Keratinocyte (primary cell): Measurements from ENCODE around the gene DPY19L2. TPM values are rescaled to one million over a fixed set of nuclear protein-coding genes. Genes with fewer than 3 reads are reported as not detected.
"Not testable (repeated sequence)": the region's sequence is repeated elsewhere in the genome, so short reads cannot be mapped to it uniquely, and the experiment has no call there.

ENCODE experiments used
- DNase-seq: peaks from one replicate; pipeline ENCODE4 v3.0.0-alpha.2; 2011; ENCODE audit warnings: low read depth, missing footprints, low spot score
- FAIRE-seq: peaks from 2 replicates; lab custom pipeline; 2011; peaks lifted over from hg19 to GRCh38; lab: Jason Lieb, UNC
- H2AFZ ChIP-seq: 2 replicates; pipeline ENCODE4 v1.6.0; 2012; ENCODE audit warnings: low read length, control low read depth, inconsistent platforms; ENCODE audit not compliant: control insufficient read depth
- H3K27ac ChIP-seq: 2 replicates; pipeline ENCODE4 v1.5.1; 2011; ENCODE audit warnings: low read length; ENCODE audit not compliant: control insufficient read depth, insufficient read depth
- H3K27me3 ChIP-seq: 3 replicates; pipeline ENCODE4 v1.6.0; 2011; ENCODE audit warnings: low read length; ENCODE audit not compliant: control insufficient read depth, insufficient read depth; ENCODE audit errors: extremely low read depth
- H3K36me3 ChIP-seq, 2 experiments: 2 replicates in 1 of 2; 3 replicates in 1 of 2; pipeline ENCODE4 v1.5.1; 2011; ENCODE audit warnings: low read length in 2 of 2, mild to moderate bottlenecking in 1 of 2; ENCODE audit not compliant: control insufficient read depth in 2 of 2, insufficient read depth in 2 of 2; ENCODE audit errors: extremely low read depth in 1 of 2
- H3K4me1 ChIP-seq: 3 replicates; pipeline ENCODE4 v1.5.1; 2011; ENCODE audit warnings: low read length; ENCODE audit not compliant: control insufficient read depth, insufficient read depth; ENCODE audit errors: extremely low read depth
- H3K4me2 ChIP-seq: 3 replicates; pipeline ENCODE4 v1.6.0; 2011; ENCODE audit warnings: low read depth, low read length; ENCODE audit not compliant: control insufficient read depth, insufficient read depth; ENCODE audit errors: extremely low read depth
- H3K4me3 ChIP-seq, 3 experiments: fragments of 200-600 bp in 1 of 3; sonication (generic) in 1 of 3; 2 replicates in 2 of 3; 3 replicates in 1 of 3; pipeline ENCODE4 v1.5.1; 2011 to 2016; ENCODE audit warnings: low read length in 3 of 3, mild to moderate bottlenecking in 3 of 3, control low read depth in 2 of 3, inconsistent platforms in 1 of 3, low read depth in 1 of 3, mixed read lengths in 1 of 3, mixed run types in 1 of 3, moderate library complexity in 1 of 3; ENCODE audit not compliant: control insufficient read depth in 2 of 3, insufficient read depth in 2 of 3; ENCODE audit errors: extremely low read depth in 1 of 3
- H3K79me2 ChIP-seq: 2 replicates; pipeline ENCODE4 v1.6.0; 2012; ENCODE audit warnings: low read length; ENCODE audit not compliant: control insufficient read depth, insufficient read depth
- H3K9ac ChIP-seq: 3 replicates; pipeline ENCODE4 v1.6.0; 2011; ENCODE audit warnings: low read length; ENCODE audit not compliant: control insufficient read depth, insufficient read depth; ENCODE audit errors: extremely low read depth
- H3K9me1 ChIP-seq: 3 replicates; pipeline ENCODE4 v1.6.0; 2011; ENCODE audit warnings: low read length; ENCODE audit not compliant: control insufficient read depth, insufficient read depth; ENCODE audit errors: extremely low read depth
- H3K9me3 ChIP-seq: 2 replicates; pipeline ENCODE4 v1.5.1; 2012; ENCODE audit warnings: low read depth, low read length; ENCODE audit not compliant: control insufficient read depth
- H4K20me1 ChIP-seq: 3 replicates; pipeline ENCODE4 v1.6.0; 2011; ENCODE audit warnings: low read length; ENCODE audit not compliant: control insufficient read depth, insufficient read depth; ENCODE audit errors: extremely low read depth
- dilution Hi-C: fragments of 300-500 bp; cut with MboI; formaldehyde crosslinking; loops from one replicate; pipeline ENCODE4 v1.7.0; 2020; ENCODE audit warnings: low sequenced_read_pairs; ENCODE audit not compliant: extremely low pct_ligation_motif_present
- polyA plus RNA-seq, 5 experiments: library from polyadenylated mRNA; depleted of rRNA in 3 of 5; stranded (reverse) in 3 of 5; stranded (forward) in 1 of 5; unstranded in 1 of 5; fragments of >200 nt; gene quantifications; 1 replicate in 1 of 5; 2 replicates in 3 of 5; 3 replicates in 1 of 5; pipeline versions ENCODE4 v1.2.1 to v1.2.3, GENCODE V29; 2011 to 2012; ENCODE audit warnings: missing spikeins in 2 of 5, low read depth in 1 of 5, low replicate concordance in 1 of 5
- TF ChIP-seq, protein P1 (sequence below), 3 experiments: IDR thresholded peaks in 1 of 3; conservative IDR thresholded peaks in 1 of 3; optimal IDR thresholded peaks in 1 of 3; 2 replicates in 2 of 3; 3 replicates in 1 of 3; pipeline versions ENCODE3 to v1.5.1; 2011; ENCODE audit warnings: low read length in 3 of 3, mild to moderate bottlenecking in 3 of 3, moderate library complexity in 2 of 3, control low read depth in 1 of 3, inconsistent platforms in 1 of 3; ENCODE audit not compliant: insufficient read depth in 2 of 3; ENCODE audit errors: extremely low read depth in 1 of 3

Gene DPY19L2
- polyA plus RNA-seq, 1 donor (not counting 4 experiments of a cell fraction or from before 2014, with no cell fraction given) = 3.3 TPM

DNA sequence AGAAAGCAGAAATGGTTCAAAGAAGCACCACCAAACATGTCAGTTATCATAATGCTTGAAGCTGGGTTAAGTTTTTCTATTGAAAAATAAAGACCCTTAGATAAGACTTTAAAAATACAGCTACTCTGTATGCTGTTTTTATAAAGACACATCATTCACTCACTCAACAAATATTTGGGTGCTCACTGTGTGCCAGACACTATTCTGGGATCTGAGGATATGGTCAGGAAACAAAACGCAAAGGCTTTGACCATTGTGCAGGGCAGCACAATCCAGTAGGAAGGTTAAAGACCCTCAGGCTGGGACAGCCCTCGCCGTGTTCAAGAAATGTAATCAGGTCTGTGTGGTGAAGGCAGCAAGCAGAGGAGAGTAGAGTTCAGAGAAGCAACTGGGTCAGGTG, 38.0 kb upstream of the DPY19L2 start:
- Histone ChIP-seq H4K20me1 (no peaks in the 10 kb centered on the region), H3K36me3 (no peaks in the 10 kb centered on the region), H3K4me2 (no peak overlapping the region), H3K27ac (no peak overlapping the region), H3K9ac (no peak overlapping the region), H3K79me2 (no peaks in the 10 kb centered on the region), H3K9me3 (no peaks in the 10 kb centered on the region), H3K27me3 (no peaks in the 10 kb centered on the region), H2AFZ (no peak overlapping the region), H3K4me3 (no peak overlapping the region), H3K4me1 (no peaks in the 10 kb centered on the region), H3K9me1 (no peaks in the 10 kb centered on the region)
- dilution Hi-C loops = no loop called here
- FAIRE-seq (no peak), DNase-seq (no peak)
- TF ChIP-seq, protein P1, sequence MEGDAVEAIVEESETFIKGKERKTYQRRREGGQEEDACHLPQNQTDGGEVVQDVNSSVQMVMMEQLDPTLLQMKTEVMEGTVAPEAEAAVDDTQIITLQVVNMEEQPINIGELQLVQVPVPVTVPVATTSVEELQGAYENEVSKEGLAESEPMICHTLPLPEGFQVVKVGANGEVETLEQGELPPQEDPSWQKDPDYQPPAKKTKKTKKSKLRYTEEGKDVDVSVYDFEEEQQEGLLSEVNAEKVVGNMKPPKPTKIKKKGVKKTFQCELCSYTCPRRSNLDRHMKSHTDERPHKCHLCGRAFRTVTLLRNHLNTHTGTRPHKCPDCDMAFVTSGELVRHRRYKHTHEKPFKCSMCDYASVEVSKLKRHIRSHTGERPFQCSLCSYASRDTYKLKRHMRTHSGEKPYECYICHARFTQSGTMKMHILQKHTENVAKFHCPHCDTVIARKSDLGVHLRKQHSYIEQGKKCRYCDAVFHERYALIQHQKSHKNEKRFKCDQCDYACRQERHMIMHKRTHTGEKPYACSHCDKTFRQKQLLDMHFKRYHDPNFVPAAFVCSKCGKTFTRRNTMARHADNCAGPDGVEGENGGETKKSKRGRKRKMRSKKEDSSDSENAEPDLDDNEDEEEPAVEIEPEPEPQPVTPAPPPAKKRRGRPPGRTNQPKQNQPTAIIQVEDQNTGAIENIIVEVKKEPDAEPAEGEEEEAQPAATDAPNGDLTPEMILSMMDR (optimal IDR thresholded peaks at IDR 0.05 in 1 of 3, IDR thresholded peaks at IDR 0.05 in 1 of 3, conservative IDR thresholded peaks at IDR 0.05 in 1 of 3; ENCODE audit: extremely low read depth in 1 of 3, insufficient read depth in 2 of 3, low read length in 3 of 3) = no peak

GRCh38 chr12:63699678-63700382, 31.5 kb upstream of the DPY19L2 start:
- H3K4me3 ChIP-seq, H3K27ac ChIP-seq, H4K20me1 ChIP-seq, H3K4me1 ChIP-seq, FAIRE-seq, H3K27me3 ChIP-seq, H2AFZ ChIP-seq, DNase-seq, H3K9me3 ChIP-seq, H3K4me2 ChIP-seq, H3K9ac ChIP-seq, H3K79me2 ChIP-seq, dilution Hi-C loops, H3K9me1 ChIP-seq, H3K36me3 ChIP-seq: not testable (repeated sequence)

- DNase-seq, H3K4me1 ChIP-seq, H2AFZ ChIP-seq, FAIRE-seq, H3K27ac ChIP-seq, H3K4me2 ChIP-seq, H3K9me3 ChIP-seq, dilution Hi-C loops, H3K27me3 ChIP-seq, H3K36me3 ChIP-seq, H4K20me1 ChIP-seq, H3K9me1 ChIP-seq, H3K4me3 ChIP-seq, H3K9ac ChIP-seq, H3K79me2 ChIP-seq: not testable (repeated sequence)
Measured at GRCh38 chr12:63699011-63699410, 30.7 kb upstream of the DPY19L2 start.

- H3K4me2 ChIP-seq, H3K36me3 ChIP-seq, H2AFZ ChIP-seq, H3K9me1 ChIP-seq, H3K79me2 ChIP-seq, FAIRE-seq, H4K20me1 ChIP-seq, dilution Hi-C loops, H3K9me3 ChIP-seq, H3K27me3 ChIP-seq, H3K4me1 ChIP-seq, DNase-seq, H3K27ac ChIP-seq, H3K4me3 ChIP-seq, H3K9ac ChIP-seq: not testable (repeated sequence)
Measured at GRCh38 chr12:63690837-63691236, 22.5 kb upstream of the DPY19L2 start.
